GM06990 (cell line): ENCODE data around the gene SERPINI1.

ENCODE experiments used
- DNase-seq: peaks from one replicate; pipeline ENCODE4 v3.0.0-alpha.2; 2011; ENCODE audit not compliant: insufficient read length; ENCODE audit errors: extremely low read depth
- H3K27me3 ChIP-seq: replicated peaks from 2 replicates; pipeline ENCODE4 v1.6.0; 2011; ENCODE audit warnings: low read length; ENCODE audit not compliant: control insufficient read depth, insufficient read depth
- H3K36me3 ChIP-seq: 2 replicates; pipeline ENCODE4 v1.5.1; 2011; ENCODE audit warnings: low read length; ENCODE audit not compliant: control insufficient read depth, insufficient read depth
- H3K4me3 ChIP-seq: replicated peaks from 2 replicates; pipeline ENCODE4 v1.5.1; 2011; ENCODE audit warnings: low read depth, mild to moderate bottlenecking, control low read depth, low read length
- TF ChIP-seq, protein P1 (sequence below): IDR thresholded peaks from 2 replicates; pipeline ENCODE4 v1.5.1; 2011; ENCODE audit warnings: low read length, control low read depth, mild to moderate bottlenecking, inconsistent platforms; ENCODE audit not compliant: insufficient read depth, poor library complexity, severe bottlenecking

The SERPINI1 gene

DNA sequence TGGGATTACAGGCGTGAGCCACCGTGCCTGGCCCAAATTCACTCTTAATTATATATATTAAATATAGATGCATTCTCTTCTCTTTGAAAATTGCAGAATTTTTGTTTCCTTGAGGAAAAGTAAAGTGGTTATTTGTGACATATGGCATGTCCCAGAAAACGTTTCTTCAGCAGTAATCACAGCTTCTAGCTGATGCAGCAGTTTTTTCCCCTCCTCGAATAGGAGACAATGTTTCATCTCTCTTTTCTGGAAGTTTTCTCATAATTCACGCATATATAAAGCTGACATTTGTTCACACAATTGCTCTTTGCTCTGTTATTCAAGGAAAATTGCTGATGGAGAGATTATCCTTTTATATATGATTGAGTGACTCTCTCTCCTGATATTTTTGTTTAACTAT is 99.8 kb downstream of the SERPINI1 start:
- H3K36me3 ChIP-seq = no peaks in the 10 kb centered on the region
- DNase-seq = no peak
- no peaks in the 10 kb centered on the region for H3K27me3 ChIP-seq
- TF ChIP-seq, protein P1, sequence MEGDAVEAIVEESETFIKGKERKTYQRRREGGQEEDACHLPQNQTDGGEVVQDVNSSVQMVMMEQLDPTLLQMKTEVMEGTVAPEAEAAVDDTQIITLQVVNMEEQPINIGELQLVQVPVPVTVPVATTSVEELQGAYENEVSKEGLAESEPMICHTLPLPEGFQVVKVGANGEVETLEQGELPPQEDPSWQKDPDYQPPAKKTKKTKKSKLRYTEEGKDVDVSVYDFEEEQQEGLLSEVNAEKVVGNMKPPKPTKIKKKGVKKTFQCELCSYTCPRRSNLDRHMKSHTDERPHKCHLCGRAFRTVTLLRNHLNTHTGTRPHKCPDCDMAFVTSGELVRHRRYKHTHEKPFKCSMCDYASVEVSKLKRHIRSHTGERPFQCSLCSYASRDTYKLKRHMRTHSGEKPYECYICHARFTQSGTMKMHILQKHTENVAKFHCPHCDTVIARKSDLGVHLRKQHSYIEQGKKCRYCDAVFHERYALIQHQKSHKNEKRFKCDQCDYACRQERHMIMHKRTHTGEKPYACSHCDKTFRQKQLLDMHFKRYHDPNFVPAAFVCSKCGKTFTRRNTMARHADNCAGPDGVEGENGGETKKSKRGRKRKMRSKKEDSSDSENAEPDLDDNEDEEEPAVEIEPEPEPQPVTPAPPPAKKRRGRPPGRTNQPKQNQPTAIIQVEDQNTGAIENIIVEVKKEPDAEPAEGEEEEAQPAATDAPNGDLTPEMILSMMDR = no peak
- no peak overlapping the region for H3K4me3 ChIP-seq

GRCh38 chr3:167835953-167836352 is 100.4 kb downstream of the SERPINI1 start:
- Histone ChIP-seq H3K27me3 (no peaks in the 10 kb centered on the region), H3K36me3 (no peaks in the 10 kb centered on the region), H3K4me3 (no peak overlapping the region)
- TF ChIP-seq, protein P1 = no peak
- no peak for DNase-seq

DNA sequence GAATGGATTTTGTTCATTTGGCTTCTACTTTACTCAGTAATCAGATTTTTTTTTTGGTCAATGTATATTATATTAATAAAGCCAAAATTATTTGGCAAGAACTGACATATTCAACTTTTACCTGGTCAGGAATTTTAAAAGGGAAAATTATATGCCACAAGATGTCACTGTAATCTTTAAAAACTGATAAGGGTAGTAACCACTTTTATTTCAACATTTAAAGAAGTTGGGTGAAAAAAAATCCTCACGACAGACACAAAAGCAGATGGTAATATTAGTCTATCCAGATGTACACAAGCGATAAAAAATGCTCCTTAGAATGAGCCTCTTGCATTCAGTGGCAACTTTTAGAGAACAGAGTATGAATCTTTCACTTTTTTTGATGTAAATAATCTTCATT is 101.9 kb downstream of the SERPINI1 start:
- no peak overlapping the region for H3K4me3 ChIP-seq
- TF ChIP-seq, protein P1 = no peak
- DNase-seq = no peak

DNA sequence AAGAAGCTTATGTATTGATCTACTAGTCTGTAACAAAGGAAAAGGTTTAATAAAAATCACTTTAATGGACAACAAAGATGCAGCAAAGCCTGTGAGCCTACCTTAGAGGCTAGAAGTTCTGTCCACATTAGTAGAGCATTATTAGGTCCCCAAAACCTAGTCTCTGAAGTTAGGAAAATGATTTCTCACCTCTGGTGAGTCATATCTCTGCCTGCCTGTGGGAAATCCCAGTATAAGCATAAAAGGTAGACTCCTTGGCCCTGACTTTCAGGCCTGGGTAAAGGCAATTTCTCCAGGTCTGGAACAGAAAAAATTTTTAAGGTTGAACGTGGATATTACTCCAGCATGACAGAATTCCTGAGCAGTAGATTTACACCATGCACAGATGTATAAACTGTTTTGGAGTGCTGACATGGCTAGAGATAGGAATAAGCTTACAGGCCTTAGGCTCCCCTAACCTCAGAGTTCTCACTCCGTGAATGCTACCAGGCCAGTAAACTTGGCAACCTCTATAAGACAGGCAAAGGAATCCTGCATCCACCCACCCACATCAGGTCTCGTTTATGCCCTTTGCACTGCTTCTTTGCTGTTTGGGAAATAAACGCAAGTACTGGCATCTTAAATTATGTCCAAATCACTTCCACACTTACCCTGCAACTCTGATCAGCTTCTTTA is 104.1 kb downstream of the SERPINI1 start:
- Histone ChIP-seq H3K27me3 (no peaks in the 10 kb centered on the region), H3K36me3 (no peaks in the 10 kb centered on the region), H3K4me3 (no peak overlapping the region)
- no peak for DNase-seq
- TF ChIP-seq, protein P1 = no peak

More for the DNA sequence above, 101.9 kb downstream of the SERPINI1 start:
- H3K27me3 ChIP-seq = no peaks in the 10 kb centered on the region
- no peaks in the 10 kb centered on the region for H3K36me3 ChIP-seq

DNA sequence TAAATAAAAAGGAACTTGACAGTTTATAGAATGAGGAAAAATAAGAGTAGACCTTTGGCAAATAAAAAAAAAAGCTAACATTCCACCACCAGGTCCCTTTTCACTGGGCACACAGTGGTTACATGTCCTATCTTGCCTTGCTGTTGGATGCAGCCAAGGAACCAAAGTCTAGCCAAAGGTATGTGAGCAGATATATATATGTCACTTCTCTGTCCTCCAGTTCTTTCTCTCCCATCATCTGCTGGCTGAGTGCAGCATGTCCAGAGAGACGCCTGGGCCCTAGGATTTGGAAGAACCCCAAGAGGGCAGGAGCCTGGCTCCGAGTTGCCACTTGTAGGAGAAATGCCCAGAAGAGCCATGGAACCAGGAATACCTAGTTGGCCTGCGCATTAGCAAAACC is 104.7 kb downstream of the SERPINI1 start:
- H3K27me3 ChIP-seq = no peaks in the 10 kb centered on the region
- no peak for DNase-seq
- no peaks in the 10 kb centered on the region for H3K36me3 ChIP-seq
- TF ChIP-seq, protein P1 = no peak
- H3K4me3 ChIP-seq = no peak overlapping the region

- TF ChIP-seq, protein P1 = no peak
- Histone ChIP-seq H3K27me3 (no peaks in the 10 kb centered on the region), H3K36me3 (no peaks in the 10 kb centered on the region), H3K4me3 (no peak overlapping the region)
- DNase-seq = no peak
Observed at GRCh38 chr3:167843481-167843880, 108.0 kb downstream of the SERPINI1 start.
